Measurements from ENCODE around the gene CDK11B.

Gene CDK11B

GRCh38 chr1:1614204-1614953 lies 44.4 kb downstream of the CDK11B start:
- DNase-seq, result peak; percentile 59

GRCh38 chr1:1613509-1614082 lies 45.2 kb downstream of the CDK11B start:
- no peak for DNase-seq

- DNase-seq, result no peak
Measured at GRCh38 chr1:1612104-1612400, 46.8 kb downstream of the CDK11B start.

GRCh38 chr1:1610796-1611195 lies 48.0 kb downstream of the CDK11B start:
- DNase-seq, result no peak

GRCh38 chr1:1609822-1610485 lies 48.9 kb downstream of the CDK11B start:
- DNase-seq, result no peak

GRCh38 chr1:1606232-1606631 lies 52.6 kb downstream of the CDK11B start:
- DNase-seq, result no peak

- no peak for DNase-seq
Measured at GRCh38 chr1:1605724-1606123, 53.1 kb downstream of the CDK11B start.

GRCh38 chr1:1605034-1605591 lies 53.7 kb downstream of the CDK11B start:
- no peak for DNase-seq

- DNase-seq, result no peak
Measured at GRCh38 chr1:1604374-1605033, 54.3 kb downstream of the CDK11B start.

- DNase-seq, result no peak
Measured at GRCh38 chr1:1603671-1604373, 55.0 kb downstream of the CDK11B start.

GRCh38 chr1:1602968-1603506 lies 55.8 kb downstream of the CDK11B start:
- no peak for DNase-seq

- no peak for DNase-seq
Measured at GRCh38 chr1:1602304-1602967, 56.4 kb downstream of the CDK11B start.

- no peak for DNase-seq
Measured at GRCh38 chr1:1601564-1602303, 57.1 kb downstream of the CDK11B start.

- no peak for DNase-seq
Measured at GRCh38 chr1:1600861-1601563, 57.8 kb downstream of the CDK11B start.

- no peak for DNase-seq
Measured at GRCh38 chr1:1599935-1600860, 58.6 kb downstream of the CDK11B start, which contains the start of gene FNDC10. Gene FNDC10, minus strand, starts transcription at chr1:1600135. Its CDS starts 120 bp downstream, at chr1:1600015.

GRCh38 chr1:1599030-1599934 lies 59.5 kb downstream of the CDK11B start:
- peak; percentile 46 for DNase-seq

- no peak for DNase-seq
Measured at GRCh38 chr1:1598720-1599029, 60.1 kb downstream of the CDK11B start.

GRCh38 chr1:1598051-1598719 lies 60.6 kb downstream of the CDK11B start:
- DNase-seq, result no peak
